DLD1 (cell line): Measurements from ENCODE around the gene PRND.
"Not testable (repeated sequence)": the region's sequence is repeated elsewhere in the genome, so short reads cannot be mapped to it uniquely, and the experiment has no call there.

Experiments used
- in situ Hi-C: cut with HindIII; loops from 2 replicates; pipeline ENCODE4 v1.10.0; 2017; ENCODE audit warnings: low sequenced_read_pairs

PRND gene, protein sequence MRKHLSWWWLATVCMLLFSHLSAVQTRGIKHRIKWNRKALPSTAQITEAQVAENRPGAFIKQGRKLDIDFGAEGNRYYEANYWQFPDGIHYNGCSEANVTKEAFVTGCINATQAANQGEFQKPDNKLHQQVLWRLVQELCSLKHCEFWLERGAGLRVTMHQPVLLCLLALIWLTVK

DNA sequence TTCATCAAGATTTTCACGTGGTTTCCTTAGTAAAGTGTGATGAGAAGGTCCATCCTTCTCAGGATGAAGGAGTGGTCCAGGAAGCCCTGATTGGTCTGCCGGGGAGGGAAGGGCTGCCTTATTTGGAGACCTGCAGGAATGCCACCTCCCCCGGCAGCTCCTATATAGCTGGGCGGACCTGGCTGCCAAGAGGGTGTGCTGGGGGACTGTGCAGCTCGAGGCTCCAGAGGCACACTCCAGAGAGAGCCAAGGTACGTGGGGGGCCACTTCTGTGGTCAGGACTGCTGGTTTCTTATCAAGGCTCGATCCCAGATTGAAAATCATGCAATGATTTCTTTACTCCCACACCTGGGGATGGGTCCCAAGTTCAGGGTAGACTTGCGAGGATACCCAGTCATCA lies at the start of gene PRND:
TSS of gene PRND (plus strand) at position 191 of the 400 bp plus-strand sequence. CDS start 2,643 bp downstream, outside the sequence.
- in situ Hi-C loops, result loop anchor here (10.0 kb wide), 1 partner anchor 87 kb away; no protein-coding TSS in a partner anchor

DNA sequence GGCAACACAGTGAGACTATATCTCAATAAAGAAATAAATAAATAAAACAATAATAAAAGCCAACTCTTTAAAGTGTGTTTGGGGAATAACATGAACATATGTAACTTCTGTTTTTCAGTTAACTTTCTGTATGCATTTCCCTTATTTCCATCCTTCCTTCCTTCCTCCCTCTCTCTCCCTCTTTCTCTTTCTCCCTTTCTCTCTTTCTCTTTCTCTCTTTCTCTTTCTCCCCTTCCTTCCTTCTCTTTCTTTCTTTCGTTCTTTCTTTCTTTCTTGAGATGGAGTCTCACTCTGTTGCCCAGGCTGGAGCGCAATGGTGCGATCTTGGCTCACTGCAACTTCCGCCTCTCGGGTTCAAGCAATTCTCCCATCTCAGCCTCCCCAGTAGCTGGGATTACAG lies 48.8 kb upstream of the PRND start:
- in situ Hi-C loops, result no loop called here

- in situ Hi-C loops, result no loop called here
Measured at GRCh38 chr20:4673371-4674001, 48.2 kb upstream of the PRND start.

DNA sequence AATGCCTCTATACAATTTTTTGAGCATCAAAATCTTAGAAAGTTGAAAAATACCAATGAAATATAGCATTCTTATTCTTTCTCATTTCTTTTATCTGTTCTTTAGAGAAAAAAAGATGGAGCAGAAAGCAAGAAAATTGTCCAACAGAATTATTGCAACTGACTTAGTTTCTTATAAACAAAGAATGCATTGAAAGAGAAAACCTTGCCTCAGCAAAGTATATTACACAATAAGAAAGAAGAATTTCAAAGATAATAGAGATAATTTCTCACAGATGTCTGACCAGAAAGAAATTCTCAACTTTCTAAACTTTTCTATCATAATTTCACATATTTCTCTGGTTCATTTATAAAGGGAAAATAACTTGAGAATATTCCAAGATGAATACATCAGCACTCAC lies 47.0 kb upstream of the PRND start:
- in situ Hi-C loops, result no loop called here

GRCh38 chr20:4677846-4678245 lies 43.9 kb upstream of the PRND start:
- in situ Hi-C loops, result no loop called here

DNA sequence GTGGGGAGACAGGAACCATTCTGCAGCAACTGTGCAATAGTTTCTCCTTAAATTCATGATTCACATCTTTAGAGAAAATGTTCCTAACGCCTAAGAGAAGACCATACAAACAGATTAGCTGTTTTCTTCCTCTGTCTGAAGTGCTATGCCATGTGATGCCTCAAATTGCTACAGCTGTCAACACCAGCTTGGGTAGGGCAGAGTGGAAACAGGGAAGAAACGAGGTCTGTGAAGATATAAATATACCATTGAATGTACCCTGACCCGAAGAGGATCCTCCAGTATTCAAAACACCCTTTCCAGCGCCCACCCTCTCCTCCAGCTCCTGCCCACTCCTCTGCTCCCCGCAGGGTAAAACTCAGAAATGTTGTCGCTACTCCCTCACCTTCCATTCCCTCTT lies 40.3 kb upstream of the PRND start:
- in situ Hi-C loops, result no loop called here

- in situ Hi-C loops, result no loop called here
Measured at GRCh38 chr20:4681991-4682401, 39.7 kb upstream of the PRND start.

- in situ Hi-C loops, result no loop called here
Measured at GRCh38 chr20:4682682-4683081, 39.0 kb upstream of the PRND start.

DNA sequence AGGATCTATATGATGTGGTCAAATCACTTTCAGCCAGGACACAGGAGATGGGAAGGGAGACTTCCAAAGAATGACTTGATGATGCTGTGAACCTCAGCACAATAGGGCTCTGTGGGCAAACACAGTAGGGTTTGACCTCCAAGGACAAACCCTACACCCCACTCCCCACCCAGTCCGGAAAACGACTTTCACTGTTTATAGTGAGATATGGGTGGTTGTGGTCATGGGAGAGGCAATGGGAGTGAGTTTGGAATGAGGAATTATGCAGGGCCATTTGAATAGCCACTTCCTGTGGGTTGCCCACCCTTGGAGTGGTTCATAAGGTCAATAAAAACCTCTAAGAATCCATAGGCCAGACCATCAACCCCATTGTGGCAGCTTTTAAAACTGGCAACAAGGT lies 38.4 kb upstream of the PRND start:
- in situ Hi-C loops, result no loop called here

GRCh38 chr20:4684837-4685413 lies 36.8 kb upstream of the PRND start:
- in situ Hi-C loops, result no loop called here

DNA sequence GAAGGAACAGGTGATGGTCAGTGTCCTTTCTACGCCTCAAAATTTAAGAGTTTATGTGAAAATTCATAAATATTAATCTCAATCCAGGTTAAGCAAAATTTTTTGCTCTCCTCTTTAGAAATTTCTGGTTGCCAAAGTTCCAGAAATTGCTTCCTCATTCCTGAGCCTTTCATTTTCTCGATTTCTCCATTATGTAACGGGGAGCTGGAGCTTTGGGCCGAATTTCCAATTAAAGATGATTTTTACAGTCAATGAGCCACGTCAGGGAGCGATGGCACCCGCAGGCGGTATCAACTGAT lies 35.8 kb upstream of the PRND start:
- in situ Hi-C loops, result no loop called here

GRCh38 chr20:4688305-4688704 lies 33.4 kb upstream of the PRND start:
- in situ Hi-C loops, result no loop called here

GRCh38 chr20:4689220-4689619 lies 32.5 kb upstream of the PRND start:
- in situ Hi-C loops, result no loop called here

DNA sequence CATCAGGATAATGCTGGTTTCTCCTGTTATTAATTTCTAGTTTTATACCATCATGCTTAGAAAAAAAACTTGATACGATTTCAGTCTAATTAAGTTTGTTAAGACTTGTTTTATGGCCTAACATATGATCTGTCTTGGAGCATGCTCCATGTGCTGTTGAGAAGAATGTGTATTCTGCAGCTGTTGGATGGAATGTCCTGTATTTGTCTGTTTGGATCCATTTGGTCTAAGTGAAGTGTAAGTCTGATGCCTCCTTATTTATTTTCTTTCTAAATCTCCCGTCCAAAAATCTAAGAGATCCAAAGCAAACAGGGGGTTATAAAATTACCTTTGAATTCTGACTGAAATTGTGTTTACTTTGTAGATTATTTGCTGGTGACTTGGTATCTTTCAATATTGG lies 30.0 kb upstream of the PRND start:
- in situ Hi-C loops, result no loop called here

- in situ Hi-C loops, result no loop called here
Measured at GRCh38 chr20:4694076-4694475, 27.6 kb upstream of the PRND start.

DNA sequence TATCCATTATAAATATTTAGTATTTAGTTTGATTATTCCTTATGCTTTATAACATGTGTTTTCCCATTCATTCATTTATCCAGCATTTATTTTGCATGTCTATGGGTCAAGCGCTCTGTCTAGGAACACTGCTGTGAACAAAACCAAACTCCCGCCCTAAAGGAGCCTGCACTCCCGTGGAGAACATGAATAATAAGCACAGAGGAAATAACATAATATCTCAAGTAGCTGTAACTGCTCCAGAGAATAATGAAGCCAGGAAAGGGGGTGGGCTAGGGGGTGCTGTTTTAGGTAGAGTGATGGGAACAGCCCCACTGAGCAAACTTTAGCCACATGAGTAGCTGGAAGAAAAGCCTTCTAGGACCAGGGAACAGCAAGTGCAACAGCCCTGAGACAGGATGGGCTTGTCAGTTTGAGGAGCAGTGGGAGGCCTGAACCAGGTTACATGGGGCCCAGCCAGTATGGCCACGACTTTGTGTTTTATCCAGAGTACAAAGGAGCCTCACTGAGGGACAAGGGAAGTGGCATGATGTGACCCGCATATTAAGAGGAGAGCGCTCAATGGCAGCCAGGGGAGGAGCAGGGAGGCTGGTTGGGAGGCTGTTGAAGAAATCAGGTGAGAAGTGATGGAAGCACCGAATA lies 24.4 kb upstream of the PRND start:
- in situ Hi-C loops, result no loop called here

DNA sequence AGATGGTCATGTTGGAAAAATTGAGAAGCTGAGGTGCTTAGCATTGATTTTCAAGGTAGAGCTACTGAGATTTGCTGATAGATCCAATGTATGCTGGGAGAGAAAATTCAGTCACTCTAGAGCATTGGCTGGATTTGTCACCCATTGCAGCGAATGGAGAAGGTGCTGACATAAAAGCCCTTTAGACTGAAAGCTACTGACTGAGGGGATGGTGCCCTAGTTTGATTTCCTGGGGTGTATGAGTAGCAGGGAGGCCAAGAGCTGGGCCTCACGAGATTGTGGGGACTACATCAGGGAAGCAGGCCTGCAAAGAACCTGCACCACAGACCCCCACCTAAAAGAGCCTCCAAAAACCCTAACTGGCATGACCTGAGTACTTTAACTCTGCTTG lies 23.9 kb upstream of the PRND start:
- in situ Hi-C loops, result no loop called here

GRCh38 chr20:4699216-4699615 lies 22.5 kb upstream of the PRND start:
- in situ Hi-C loops, result no loop called here

- in situ Hi-C loops, result no loop called here
Measured at GRCh38 chr20:4699957-4700356, 21.8 kb upstream of the PRND start.

DNA sequence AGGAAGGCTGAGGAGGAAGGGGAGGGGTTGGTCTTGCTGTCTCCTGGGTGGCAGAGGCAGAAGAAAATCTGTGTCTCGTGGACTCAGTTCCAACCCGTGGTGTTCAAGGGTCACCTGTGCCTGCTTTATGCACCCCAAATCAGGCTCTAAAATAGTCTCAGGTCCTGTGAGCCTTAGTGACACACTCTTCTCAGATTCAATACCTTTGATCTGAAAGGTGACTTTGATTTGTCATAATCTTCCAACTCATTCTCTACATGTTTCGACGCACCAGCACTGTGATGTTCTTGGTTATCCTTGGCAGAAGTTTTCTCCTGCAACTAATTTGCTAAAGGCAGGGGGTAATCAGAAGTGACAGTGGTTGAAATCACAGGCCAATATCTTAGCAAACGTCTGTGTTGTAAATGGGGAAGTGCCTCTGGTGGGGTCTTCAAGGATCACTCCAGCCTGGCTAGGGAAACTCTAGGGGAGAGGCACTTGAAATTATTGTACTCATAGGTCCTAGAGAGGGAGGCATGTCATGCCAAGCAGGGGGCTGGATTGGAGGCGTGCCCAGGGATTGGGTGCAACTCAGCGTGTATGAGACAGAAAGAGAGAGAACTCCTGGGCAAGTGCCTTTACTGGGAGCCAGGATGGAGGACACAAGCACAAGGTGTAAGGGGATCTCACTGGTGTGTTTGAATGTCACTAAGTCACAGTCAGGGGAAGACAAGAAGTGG lies 19.0 kb upstream of the PRND start:
- in situ Hi-C loops, result no loop called here

DNA sequence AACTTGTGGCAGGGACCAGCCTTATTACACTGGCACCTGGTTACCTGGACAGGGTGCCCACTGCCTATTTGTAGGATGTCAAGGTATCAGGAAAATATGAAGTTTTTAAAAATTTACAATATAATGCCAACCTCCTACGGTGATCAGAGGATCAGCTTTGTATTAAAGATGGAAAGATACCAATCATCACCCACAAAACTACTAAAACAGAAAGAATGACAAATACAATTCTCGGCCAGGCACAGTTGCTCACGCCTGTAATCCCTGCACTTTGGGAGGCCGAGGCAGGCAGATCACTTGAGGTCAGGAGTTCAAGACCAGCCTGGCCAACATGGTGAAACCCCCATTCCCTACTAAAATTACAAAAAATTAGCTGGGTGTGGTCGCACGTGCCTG lies 18.4 kb upstream of the PRND start:
- in situ Hi-C loops, result no loop called here

GRCh38 chr20:4706941-4707340 lies 14.8 kb upstream of the PRND start:
- in situ Hi-C loops, result not testable (repeated sequence)
